Breast epithelium (tissue), 3 donors: ENCODE measurements around the gene TSSC4.

Experiments
- CTCF ChIP-seq, 3 donors: fragments of 450-650 bp; IDR thresholded peaks; one replicate each; pipeline ENCODE4 v1.5.1; 2016 to 2017; ENCODE audit warnings: antibody characterized with exemption in 3 of 3, mild to moderate bottlenecking in 3 of 3, moderate library complexity in 3 of 3
- POLR2A ChIP-seq: fragments of 450-650 bp; IDR thresholded peaks from one replicate; pipeline ENCODE4 v1.6.1; 2016; ENCODE audit warnings: antibody characterized with exemption, mild to moderate bottlenecking, moderate library complexity
- POLR2AphosphoS5 ChIP-seq, 3 donors: sonication (generic); formaldehyde crosslinking; IDR thresholded peaks; one replicate each; pipeline ENCODE4 v1.6.1; 2017; ENCODE audit warnings: antibody characterized with exemption in 3 of 3

- TF ChIP-seq CTCF (IDR thresholded peaks at IDR 0.05) (no peak), POLR2A (no peak), POLR2AphosphoS5 (IDR thresholded peaks at IDR 0.05) (no peak)
Observed at GRCh38 chr11:2448661-2449547, 48.4 kb downstream of the TSSC4 start.
